ENCODE results near the gene TBC1D4. TPM values are rescaled to one million over a fixed set of nuclear protein-coding genes. Genes with fewer than 3 reads are reported as not detected.
A peak's percentile ranks its signal among the peaks of the same experiment; 100 is the strongest.

Gene TBC1D4
- total and polyA plus RNA-seq, 8 donors, result 16.6 to 31.7 (median 26.8) TPM

- no peak overlapping the region for H3K27ac ChIP-seq
- no peak for ATAC-seq
These were observed 152.2 kb downstream of the TBC1D4 start for GRCh38 chr13:75329723-75330122.

GRCh38 chr13:75329097-75329496, 152.9 kb downstream of the TBC1D4 start:
- peaks cover 0 to 9% of the 10 kb centered on the region in 2 donors for H3K4me1 ChIP-seq
- no peak for TF ChIP-seq CTCF (IDR thresholded peaks at IDR 0.05)
- ATAC-seq (no peak), DNase-seq (no peak)
- intact Hi-C loops (cut with DNase I), result no loop called here
- no peak overlapping the region for H3K27ac ChIP-seq
- H3K4me3 ChIP-seq, result no peak overlapping the region
- H3K36me3 ChIP-seq, result no peaks in the 10 kb centered on the region
- no peaks in the 10 kb centered on the region for H3K27me3 ChIP-seq
- no peaks in the 10 kb centered on the region for H3K9me3 ChIP-seq

More at GRCh38 chr13:75329723-75330122, 152.2 kb downstream of the TBC1D4 start:
- peaks cover 0 to 9% of the 10 kb centered on the region in 2 donors for H3K4me1 ChIP-seq
- H3K9me3 ChIP-seq, result no peaks in the 10 kb centered on the region
- no peak overlapping the region for H3K4me3 ChIP-seq
- TF ChIP-seq CTCF (IDR thresholded peaks at IDR 0.05), result no peak
- intact Hi-C loops (cut with DNase I), result no loop called here
- H3K27me3 ChIP-seq, result no peaks in the 10 kb centered on the region
- H3K36me3 ChIP-seq, result no peaks in the 10 kb centered on the region
- no peak for DNase-seq

GRCh38 chr13:75327135-75327510, 154.8 kb downstream of the TBC1D4 start:
- ATAC-seq, result no peak
- TF ChIP-seq CTCF (IDR thresholded peaks at IDR 0.05), result no peak
- H3K4me3 ChIP-seq, result peak overlapping the region in 1 of 2 donors; percentile 17
- H3K27ac ChIP-seq, result peak overlapping the region in 1 of 2 donors; percentile 64
- peaks cover 0 to 9% of the 10 kb centered on the region in 2 donors for H3K4me1 ChIP-seq
- H3K9me3 ChIP-seq, result no peaks in the 10 kb centered on the region
- H3K27me3 ChIP-seq, result no peaks in the 10 kb centered on the region
- no peak for DNase-seq
- no peaks in the 10 kb centered on the region for H3K36me3 ChIP-seq
- intact Hi-C loops (cut with DNase I), result no loop called here

- Histone ChIP-seq H3K27ac (peak overlapping the region; percentile 21 to 64), H3K4me1 (peaks cover 0 to 9% of the 10 kb centered on the region in 2 donors), H3K4me3 (peak overlapping the region in 1 of 2 donors; percentile 17)
These were observed 155.5 kb downstream of the TBC1D4 start for GRCh38 chr13:75326173-75327134.

More at GRCh38 chr13:75326173-75327134, 155.5 kb downstream of the TBC1D4 start:
- intact Hi-C loops (cut with DNase I), result no loop called here
- no peaks in the 10 kb centered on the region for H3K9me3 ChIP-seq
- TF ChIP-seq CTCF (IDR thresholded peaks at IDR 0.05), result no peak
- no peaks in the 10 kb centered on the region for H3K27me3 ChIP-seq
- ATAC-seq, result peak; percentile 72
- H3K36me3 ChIP-seq, result no peaks in the 10 kb centered on the region
- no peak for DNase-seq

All from left lung (tissue), 10 donors.